Liver (tissue), 9 donors: ENCODE data around the gene PRR23B. TPM values are rescaled to one million over a fixed set of nuclear protein-coding genes. Genes with fewer than 3 reads are reported as not detected.

Experiments
- DNase-seq: peaks from one replicate; pipeline ENCODE4 v3.0.0-alpha.2; 2017; ENCODE audit warnings: low spot score
- H3K27ac ChIP-seq, 2 donors: one replicate each; pipeline ENCODE4 v1.7.0; 2013; ENCODE audit warnings: inconsistent platforms in 2 of 2, low read length in 2 of 2, control low read depth in 1 of 2, low read depth in 1 of 2, mild to moderate bottlenecking in 1 of 2
- H3K27me3 ChIP-seq, 4 donors: one replicate each; pipeline versions ENCODE4 v1.6.1 to v1.7.0; 2013; ENCODE audit warnings: low read length in 3 of 4, inconsistent platforms in 1 of 4, mild to moderate bottlenecking in 1 of 4, moderate library complexity in 1 of 4; ENCODE audit not compliant: control insufficient read depth in 4 of 4, insufficient read depth in 4 of 4
- H3K36me3 ChIP-seq, 4 donors: one replicate each; pipeline versions ENCODE4 v1.6.1 to v1.7.0; 2013; ENCODE audit warnings: low read length in 3 of 4, mild to moderate bottlenecking in 3 of 4, low read depth in 1 of 4, moderate library complexity in 1 of 4; ENCODE audit not compliant: control insufficient read depth in 4 of 4, insufficient read depth in 3 of 4
- H3K4me1 ChIP-seq, 4 donors: one replicate each; pipeline versions ENCODE4 v1.6.1 to v1.7.0; 2013; ENCODE audit warnings: low read length in 3 of 4, mild to moderate bottlenecking in 3 of 4, moderate library complexity in 1 of 4; ENCODE audit not compliant: control insufficient read depth in 4 of 4, insufficient read depth in 4 of 4
- H3K4me3 ChIP-seq, 3 donors: one replicate each; pipeline versions ENCODE4 v1.6.1 to v1.7.0; 2013; ENCODE audit warnings: low read length in 3 of 3, control low read depth in 1 of 3, low read depth in 1 of 3, mild to moderate bottlenecking in 1 of 3
- H3K9ac ChIP-seq, 2 donors: one replicate each; pipeline ENCODE4 v1.7.0; 2013; ENCODE audit warnings: low read length in 2 of 2, mild to moderate bottlenecking in 2 of 2, moderate library complexity in 2 of 2, control low read depth in 1 of 2, low read depth in 1 of 2
- H3K9me3 ChIP-seq, 4 donors: one replicate each; pipeline versions ENCODE4 v1.6.1 to v1.7.0; 2013; ENCODE audit warnings: low read length in 3 of 4; ENCODE audit not compliant: control insufficient read depth in 4 of 4
- EGR1 ChIP-seq, 2 donors: IDR thresholded peaks; 2 replicates each; pipeline ENCODE4 v1.6.1; 2016 to 2018; ENCODE audit warnings: antibody characterized with exemption in 2 of 2, low read depth in 2 of 2
- FOXA1 ChIP-seq: IDR thresholded peaks from 2 replicates; pipeline ENCODE4 v1.6.1; 2016; ENCODE audit warnings: antibody characterized with exemption
- FOXA2 ChIP-seq: IDR thresholded peaks from 2 replicates; pipeline ENCODE4 v1.6.1; 2016; ENCODE audit warnings: antibody characterized with exemption
- GABPA ChIP-seq, 2 donors: IDR thresholded peaks in 1 of 2; conservative IDR thresholded peaks in 1 of 2; 2 replicates each; pipeline ENCODE4 v1.6.1; 2016; ENCODE audit warnings: antibody characterized with exemption in 2 of 2, mild to moderate bottlenecking in 1 of 2, moderate library complexity in 1 of 2
- HNF4A ChIP-seq, 2 donors: conservative IDR thresholded peaks; 2 replicates each; pipeline ENCODE4 v1.6.1; 2016; ENCODE audit warnings: antibody characterized with exemption in 2 of 2, mild to moderate bottlenecking in 2 of 2
- HNF4G ChIP-seq: IDR thresholded peaks from 2 replicates; pipeline ENCODE4 v1.6.1; 2016; ENCODE audit warnings: antibody characterized with exemption
- NR2F2 ChIP-seq: IDR thresholded peaks from 2 replicates; pipeline ENCODE4 v1.6.1; 2016; ENCODE audit warnings: antibody characterized with exemption
- RXRA ChIP-seq, 2 donors: IDR thresholded peaks; 2 replicates each; pipeline ENCODE4 v1.6.1; 2017 to 2018; ENCODE audit warnings: antibody characterized with exemption in 2 of 2, mild to moderate bottlenecking in 1 of 2
- SP1 ChIP-seq: IDR thresholded peaks from 2 replicates; pipeline ENCODE4 v1.6.1; 2018; ENCODE audit warnings: antibody characterized with exemption, mild to moderate bottlenecking
- TAF1 ChIP-seq: conservative IDR thresholded peaks from 2 replicates; pipeline ENCODE4 v1.6.1; 2016; ENCODE audit warnings: antibody characterized with exemption, mild to moderate bottlenecking
- YY1 ChIP-seq: IDR thresholded peaks from 2 replicates; pipeline ENCODE4 v1.6.1; 2016; ENCODE audit warnings: antibody characterized with exemption, mild to moderate bottlenecking
- WGBS: extraction: QIAGEN DNeasy Blood & Tissue Kit; methylation state at CpG from one replicate; pipeline ENCODE4 v1.1.7; 2013; 5-methylcytosine and 5-hydroxymethylcytosine counted together
- polyA plus RNA-seq, 2 donors: library from polyadenylated mRNA; stranded (reverse) in 1 of 2; unstranded in 1 of 2; fragments of 200-250 nt in 1 of 2; fragments of >200 nt in 1 of 2; fragmentation: Nextera tagmentation in 1 of 2; extraction: Ambion mirVana in 1 of 2; gene quantifications; one replicate each; pipeline versions ENCODE4 v1.2.1 to v1.2.3, GENCODE V29; 2013 to 2015
- total RNA-seq, 2 donors: library from RNA; depleted of rRNA; stranded (reverse); fragments of >200 nt; gene quantifications; one replicate each; pipeline ENCODE4 v1.2.3, GENCODE V29; 2014
- TF ChIP-seq, protein P1 (sequence below): IDR thresholded peaks from 2 replicates; pipeline ENCODE4 v1.6.1; 2016; ENCODE audit warnings: antibody characterized with exemption, mild to moderate bottlenecking
- TF ChIP-seq, protein P2 (sequence below): fragments of 150-350 bp; IDR thresholded peaks from 2 replicates; pipeline ENCODE4 v1.5.1; 2017; ENCODE audit warnings: improper control_type of control experiment, low read depth, low read length; ENCODE audit not compliant: missing input control
- TF ChIP-seq, protein P3 (sequence below): IDR thresholded peaks from 2 replicates; pipeline ENCODE4 v1.6.1; 2016; ENCODE audit warnings: antibody characterized with exemption
- donor health status: healthy.
- donor health status: healthy.
- donor health status: healthy.
- donor health status: healthy.
- donor health status: healthy.

PRR23B gene
- total and polyA plus RNA-seq, 4 donors, result not detected

DNA sequence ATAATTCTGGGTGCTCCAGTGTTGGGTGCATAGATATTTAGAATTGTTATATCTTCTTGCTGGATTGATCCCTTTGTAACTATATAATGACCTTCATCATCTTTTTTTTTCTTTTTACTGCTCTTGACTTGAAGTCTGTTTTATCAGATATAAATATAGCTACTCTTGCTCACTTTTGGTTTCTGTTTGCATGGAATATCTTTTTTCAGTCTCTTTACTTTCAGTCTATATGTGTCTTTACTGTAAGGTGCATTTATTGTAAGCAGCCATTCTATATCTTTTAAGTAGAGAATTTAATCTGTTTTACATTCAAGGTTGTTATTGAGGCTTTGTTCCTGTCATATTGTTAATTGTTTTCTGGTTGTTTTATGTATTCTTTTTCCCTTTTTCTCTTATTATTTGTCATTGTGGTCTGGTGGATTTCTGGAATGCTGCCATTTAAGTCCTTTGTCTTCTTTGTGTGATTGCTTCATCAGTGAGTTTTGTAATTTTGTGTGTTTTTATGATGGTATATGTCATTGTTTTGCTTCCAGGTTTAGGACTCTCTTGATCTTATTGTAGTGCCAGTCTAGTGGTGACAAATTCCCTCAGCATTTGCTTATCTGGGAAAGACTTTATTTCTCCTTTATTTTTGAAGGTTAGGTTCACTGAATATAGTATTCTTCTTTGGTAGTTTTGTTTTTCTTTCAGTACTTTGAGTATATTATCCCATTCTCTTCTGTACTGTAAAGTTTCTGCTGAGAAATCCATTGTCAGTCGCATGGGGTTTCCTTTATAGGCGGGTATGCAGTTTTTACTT lies 32.3 kb upstream of the PRR23B start (continued):
- TF ChIP-seq, protein P1, sequence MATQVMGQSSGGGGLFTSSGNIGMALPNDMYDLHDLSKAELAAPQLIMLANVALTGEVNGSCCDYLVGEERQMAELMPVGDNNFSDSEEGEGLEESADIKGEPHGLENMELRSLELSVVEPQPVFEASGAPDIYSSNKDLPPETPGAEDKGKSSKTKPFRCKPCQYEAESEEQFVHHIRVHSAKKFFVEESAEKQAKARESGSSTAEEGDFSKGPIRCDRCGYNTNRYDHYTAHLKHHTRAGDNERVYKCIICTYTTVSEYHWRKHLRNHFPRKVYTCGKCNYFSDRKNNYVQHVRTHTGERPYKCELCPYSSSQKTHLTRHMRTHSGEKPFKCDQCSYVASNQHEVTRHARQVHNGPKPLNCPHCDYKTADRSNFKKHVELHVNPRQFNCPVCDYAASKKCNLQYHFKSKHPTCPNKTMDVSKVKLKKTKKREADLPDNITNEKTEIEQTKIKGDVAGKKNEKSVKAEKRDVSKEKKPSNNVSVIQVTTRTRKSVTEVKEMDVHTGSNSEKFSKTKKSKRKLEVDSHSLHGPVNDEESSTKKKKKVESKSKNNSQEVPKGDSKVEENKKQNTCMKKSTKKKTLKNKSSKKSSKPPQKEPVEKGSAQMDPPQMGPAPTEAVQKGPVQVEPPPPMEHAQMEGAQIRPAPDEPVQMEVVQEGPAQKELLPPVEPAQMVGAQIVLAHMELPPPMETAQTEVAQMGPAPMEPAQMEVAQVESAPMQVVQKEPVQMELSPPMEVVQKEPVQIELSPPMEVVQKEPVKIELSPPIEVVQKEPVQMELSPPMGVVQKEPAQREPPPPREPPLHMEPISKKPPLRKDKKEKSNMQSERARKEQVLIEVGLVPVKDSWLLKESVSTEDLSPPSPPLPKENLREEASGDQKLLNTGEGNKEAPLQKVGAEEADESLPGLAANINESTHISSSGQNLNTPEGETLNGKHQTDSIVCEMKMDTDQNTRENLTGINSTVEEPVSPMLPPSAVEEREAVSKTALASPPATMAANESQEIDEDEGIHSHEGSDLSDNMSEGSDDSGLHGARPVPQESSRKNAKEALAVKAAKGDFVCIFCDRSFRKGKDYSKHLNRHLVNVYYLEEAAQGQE, result no peak
- no peak for TF ChIP-seq FOXA1
- TF ChIP-seq YY1, result no peak
- TF ChIP-seq TAF1, result no peak

DNA sequence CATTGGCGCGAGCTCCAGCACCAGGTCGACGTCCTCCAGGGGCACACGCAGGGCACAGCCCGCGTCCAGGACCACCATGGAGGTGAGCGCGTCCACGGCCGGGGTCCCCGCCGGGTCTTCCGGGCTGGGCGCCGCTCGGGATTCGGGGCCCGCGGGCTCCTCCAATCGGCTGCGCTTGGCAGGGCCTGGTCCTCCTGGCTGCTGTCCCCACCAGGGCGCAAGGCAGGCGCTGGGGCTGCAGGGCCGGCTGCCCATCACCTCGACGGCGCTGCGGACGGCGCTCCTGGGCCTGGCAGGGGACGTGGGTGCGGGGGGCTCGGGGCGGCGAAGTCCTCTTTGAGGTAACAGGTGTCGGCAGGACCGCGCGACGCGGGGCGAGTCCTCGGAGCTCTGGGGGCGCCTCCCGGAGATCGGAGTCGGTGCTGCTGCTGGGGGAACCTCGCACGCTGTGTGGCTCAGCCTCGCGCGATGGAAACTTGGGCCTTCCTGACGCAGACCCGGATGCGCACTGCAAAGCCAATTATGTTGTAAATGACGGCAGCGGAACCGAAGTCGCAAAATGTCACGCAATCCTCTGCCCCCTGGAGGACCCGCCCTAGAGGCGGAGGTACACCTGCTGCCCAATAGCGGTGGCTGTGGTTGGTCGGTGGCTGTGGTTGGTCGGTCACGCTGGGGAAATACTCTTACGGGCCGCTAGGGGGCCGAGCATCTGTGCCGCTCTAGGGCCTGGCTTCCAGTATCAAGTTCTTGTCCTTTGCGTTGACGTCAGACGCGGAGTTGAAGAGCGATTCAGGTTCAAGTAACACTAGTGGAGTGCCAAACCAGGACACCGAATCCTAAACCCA lies 23.9 kb upstream of the PRR23B start, which contains the start of gene PRR23C:
TSS of gene PRR23C (minus strand) at position 527 of the 845 bp plus-strand sequence. CDS start at position 255, 272 bp downstream.
- no peak within 1 kb of the TSS for H3K4me3 ChIP-seq
- H3K27ac ChIP-seq, result no peak within 1 kb of the TSS
- TF ChIP-seq HNF4G (no peak), TAF1 (no peak)
- peaks cover 0 to 6% (median under 1%) of the 10 kb centered on the region in 4 donors for H3K27me3 ChIP-seq
- no peaks in the 10 kb centered on the region for H3K4me1 ChIP-seq
- H3K9ac ChIP-seq, result no peak within 1 kb of the TSS
- H3K36me3 ChIP-seq, result no peaks in the 10 kb centered on the region
- H3K9me3 ChIP-seq, result peaks cover 0 to 12% (median 0%) of the 10 kb centered on the region in 4 donors
- 45% methylated on average over 77 of the region's 77 CpGs for WGBS
- DNase-seq, result no peak

DNA sequence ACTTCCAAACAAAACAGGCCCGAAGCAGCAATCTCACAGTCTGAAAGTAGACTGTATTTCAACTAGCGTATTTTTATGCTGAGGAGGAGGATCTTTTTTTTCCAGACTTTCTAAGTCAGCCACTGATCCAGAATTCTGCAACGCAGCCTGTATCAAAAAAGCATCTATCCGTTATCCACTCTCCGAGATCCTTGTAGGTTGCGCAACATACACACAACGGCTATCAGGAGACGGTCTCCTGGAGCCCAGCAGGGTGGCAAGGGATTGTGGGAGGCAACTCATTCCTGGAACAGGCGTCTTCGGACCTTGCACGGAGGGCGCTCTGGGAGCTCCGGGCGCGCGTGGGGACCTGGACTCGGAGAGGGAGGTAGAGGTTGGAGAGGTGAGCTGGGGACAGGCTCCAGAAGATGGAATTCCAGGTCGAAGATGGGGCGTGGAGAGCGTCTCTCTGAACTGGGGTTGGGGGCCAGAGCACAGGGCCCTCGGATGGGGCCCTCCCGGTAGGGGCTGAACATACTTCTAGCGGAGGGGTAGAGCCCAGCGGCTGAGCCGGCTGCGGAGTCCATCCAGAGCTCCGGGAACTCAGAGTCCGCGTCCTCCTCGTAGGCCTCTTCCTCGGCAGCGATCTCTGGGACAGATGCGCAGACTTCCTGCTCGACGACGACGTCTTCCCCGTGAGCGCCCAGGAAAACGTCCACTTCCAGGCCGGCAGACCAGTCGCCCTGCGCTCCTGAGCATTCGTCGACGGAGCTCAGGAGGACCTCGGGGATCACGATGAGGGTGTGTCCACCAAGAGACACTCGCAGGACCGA lies 23.0 kb upstream of the PRR23B start:
- H3K27me3 ChIP-seq, result peaks cover 0 to 6% (median under 1%) of the 10 kb centered on the region in 4 donors
- H3K9me3 ChIP-seq, result peaks cover 0 to 12% (median 0%) of the 10 kb centered on the region in 4 donors
- no peaks in the 10 kb centered on the region for H3K4me1 ChIP-seq
- no peak for DNase-seq
- H3K4me3 ChIP-seq, result no peak overlapping the region
- H3K27ac ChIP-seq, result no peak overlapping the region
- no peaks in the 10 kb centered on the region for H3K36me3 ChIP-seq
- 67% methylated on average over 50 of the region's 50 CpGs for WGBS
- no peak overlapping the region for H3K9ac ChIP-seq
- no peak for TF ChIP-seq FOXA1
- no peak for TF ChIP-seq SP1
- TF ChIP-seq, protein P2, sequence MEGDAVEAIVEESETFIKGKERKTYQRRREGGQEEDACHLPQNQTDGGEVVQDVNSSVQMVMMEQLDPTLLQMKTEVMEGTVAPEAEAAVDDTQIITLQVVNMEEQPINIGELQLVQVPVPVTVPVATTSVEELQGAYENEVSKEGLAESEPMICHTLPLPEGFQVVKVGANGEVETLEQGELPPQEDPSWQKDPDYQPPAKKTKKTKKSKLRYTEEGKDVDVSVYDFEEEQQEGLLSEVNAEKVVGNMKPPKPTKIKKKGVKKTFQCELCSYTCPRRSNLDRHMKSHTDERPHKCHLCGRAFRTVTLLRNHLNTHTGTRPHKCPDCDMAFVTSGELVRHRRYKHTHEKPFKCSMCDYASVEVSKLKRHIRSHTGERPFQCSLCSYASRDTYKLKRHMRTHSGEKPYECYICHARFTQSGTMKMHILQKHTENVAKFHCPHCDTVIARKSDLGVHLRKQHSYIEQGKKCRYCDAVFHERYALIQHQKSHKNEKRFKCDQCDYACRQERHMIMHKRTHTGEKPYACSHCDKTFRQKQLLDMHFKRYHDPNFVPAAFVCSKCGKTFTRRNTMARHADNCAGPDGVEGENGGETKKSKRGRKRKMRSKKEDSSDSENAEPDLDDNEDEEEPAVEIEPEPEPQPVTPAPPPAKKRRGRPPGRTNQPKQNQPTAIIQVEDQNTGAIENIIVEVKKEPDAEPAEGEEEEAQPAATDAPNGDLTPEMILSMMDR, result no peak
- TF ChIP-seq EGR1 (IDR thresholded peaks at IDR 0.05; ENCODE audit: low read depth in 2 of 2), result no peak
- TF ChIP-seq TAF1, result no peak
- no peak for TF ChIP-seq FOXA2
- TF ChIP-seq RXRA (IDR thresholded peaks at IDR 0.05), result no peak
- no peak for TF ChIP-seq GABPA (IDR thresholded peaks at IDR 0.05 in 1 of 2, conservative IDR thresholded peaks at IDR 0.05 in 1 of 2)
- TF ChIP-seq NR2F2, result no peak
- TF ChIP-seq, protein P1, result no peak
- TF ChIP-seq HNF4A (conservative IDR thresholded peaks at IDR 0.05), result no peak
- TF ChIP-seq YY1, result no peak
- TF ChIP-seq, protein P3, sequence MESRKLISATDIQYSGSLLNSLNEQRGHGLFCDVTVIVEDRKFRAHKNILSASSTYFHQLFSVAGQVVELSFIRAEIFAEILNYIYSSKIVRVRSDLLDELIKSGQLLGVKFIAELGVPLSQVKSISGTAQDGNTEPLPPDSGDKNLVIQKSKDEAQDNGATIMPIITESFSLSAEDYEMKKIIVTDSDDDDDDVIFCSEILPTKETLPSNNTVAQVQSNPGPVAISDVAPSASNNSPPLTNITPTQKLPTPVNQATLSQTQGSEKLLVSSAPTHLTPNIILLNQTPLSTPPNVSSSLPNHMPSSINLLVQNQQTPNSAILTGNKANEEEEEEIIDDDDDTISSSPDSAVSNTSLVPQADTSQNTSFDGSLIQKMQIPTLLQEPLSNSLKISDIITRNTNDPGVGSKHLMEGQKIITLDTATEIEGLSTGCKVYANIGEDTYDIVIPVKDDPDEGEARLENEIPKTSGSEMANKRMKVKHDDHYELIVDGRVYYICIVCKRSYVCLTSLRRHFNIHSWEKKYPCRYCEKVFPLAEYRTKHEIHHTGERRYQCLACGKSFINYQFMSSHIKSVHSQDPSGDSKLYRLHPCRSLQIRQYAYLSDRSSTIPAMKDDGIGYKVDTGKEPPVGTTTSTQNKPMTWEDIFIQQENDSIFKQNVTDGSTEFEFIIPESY, result no peak
